Transverse colon (tissue), 4 donors: Measurements from ENCODE around the gene GM2A. TPM values are rescaled to one million over a fixed set of nuclear protein-coding genes. Genes with fewer than 3 reads are reported as not detected.

Experiments used
- DNase-seq: peaks from one replicate; pipeline ENCODE4 v3.0.0-alpha.2; 2019
- H3K27ac ChIP-seq, 4 donors: fragments of 200-600 bp; sonication (generic); 2 replicates each; pipeline ENCODE4 v1.5.1; 2016 to 2018; ENCODE audit warnings: inconsistent platforms in 4 of 4
- H3K27me3 ChIP-seq: fragments of 200-600 bp; sonication (generic); 2 replicates; pipeline ENCODE4 v1.5.1; 2017; ENCODE audit warnings: inconsistent platforms
- H3K36me3 ChIP-seq, 4 donors: fragments of 200-600 bp; sonication (generic); 2 replicates each; pipeline ENCODE4 v1.5.1; 2017 to 2019; ENCODE audit warnings: inconsistent platforms in 4 of 4
- H3K4me1 ChIP-seq, 4 donors: fragments of 200-600 bp; sonication (generic); 2 replicates each; pipeline ENCODE4 v1.5.1; 2017 to 2020; ENCODE audit warnings: inconsistent platforms in 4 of 4
- H3K4me3 ChIP-seq, 4 donors: fragments of 200-600 bp; sonication (generic); 1 replicate in 1 of 4; 2 replicates in 3 of 4; pipeline versions ENCODE4 v1.5.1 to v1.6.1; 2017 to 2019; ENCODE audit warnings: inconsistent platforms in 4 of 4
- H3K9me3 ChIP-seq, 2 donors: fragments of 200-600 bp; sonication (generic); 2 replicates each; pipeline ENCODE4 v1.5.1; 2017 to 2019; ENCODE audit warnings: inconsistent platforms in 2 of 2
- CTCF ChIP-seq, 5 experiments: fragments of 200-600 bp in 3 of 5; fragments of 450-650 bp in 2 of 5; sonication (generic) in 3 of 5; IDR thresholded peaks; 1 replicate in 2 of 5; 2 replicates in 3 of 5; pipeline ENCODE4 v1.5.1; 2016 to 2017; ENCODE audit warnings: antibody characterized with exemption in 5 of 5, inconsistent platforms in 3 of 5, mild to moderate bottlenecking in 2 of 5, moderate library complexity in 1 of 5
- EP300 ChIP-seq: sonication (generic); formaldehyde crosslinking; IDR thresholded peaks from one replicate; pipeline ENCODE4 v1.6.1; 2017; ENCODE audit warnings: antibody characterized with exemption, low read depth
- POLR2A ChIP-seq: fragments of 450-650 bp; IDR thresholded peaks from one replicate; pipeline ENCODE4 v1.6.1; 2016; ENCODE audit warnings: antibody characterized with exemption, mild to moderate bottlenecking, moderate library complexity
- POLR2AphosphoS5 ChIP-seq, 3 donors: sonication (generic); formaldehyde crosslinking; IDR thresholded peaks; one replicate each; pipeline ENCODE4 v1.6.1; 2016; ENCODE audit warnings: antibody characterized with exemption in 3 of 3
- WGBS, 2 donors: methylation state at CpG; one replicate each; pipeline ENCODE4 v1.1.5; 2018; ENCODE audit warnings: low coverage in 1 of 2; 5-methylcytosine and 5-hydroxymethylcytosine counted together
- in situ Hi-C, 4 donors: fragments of 200-750 bp; cut with MboI; loops; one replicate each; pipeline versions ENCODE4 v1.15.0 to v1.15.1; 2017; ENCODE audit warnings: low sequenced_read_pairs in 3 of 4, low pct_ligation_motif_present in 1 of 4, low pct_unique_long_range_greater_than_20kb in 1 of 4
- intact Hi-C: fragments of 100-400 bp; cut with DNase I; formaldehyde crosslinking; loops from one replicate; pipeline ENCODE4 v1.15.1; 2023; ENCODE audit warnings: low total_unique reads
- total RNA-seq, 4 donors: library from RNA; depleted of rRNA; stranded (reverse); fragments of >200 nt; gene quantifications; one replicate each; pipeline ENCODE4 v1.1.0, GENCODE V29; 2016

Gene GM2A
- total RNA-seq, 4 donors from 2014 or later, result 5.6 to 19.5 (median 11.2) TPM

- TF ChIP-seq POLR2AphosphoS5 (IDR thresholded peaks at IDR 0.05), result no peak
- no peak for TF ChIP-seq CTCF (IDR thresholded peaks at IDR 0.05)
- TF ChIP-seq POLR2A, result no peak
- no peak for TF ChIP-seq EP300
- no peaks in the 10 kb centered on the region for H3K9me3 ChIP-seq
- no peak overlapping the region for H3K27ac ChIP-seq
- H3K27me3 ChIP-seq, result no peaks in the 10 kb centered on the region
- intact Hi-C loops, result no loop called here
- H3K4me1 ChIP-seq, result no peaks in the 10 kb centered on the region
- 61 to 75% methylated on average over 1 to 4 of the region's 4 CpGs for WGBS, 2 donors
- H3K36me3 ChIP-seq, result no peaks in the 10 kb centered on the region
- in situ Hi-C loops, result no loop called here
- no peak overlapping the region for H3K4me3 ChIP-seq
- no peak for DNase-seq
These were observed 7.2 kb upstream of the GM2A start for GRCh38 chr5:151245680-151246219.

- intact Hi-C loops (no loop called here), in situ Hi-C loops (no loop called here)
- H3K4me3 ChIP-seq, result no peak overlapping the region
- 51% methylated on average over 2 of the region's 2 CpGs; no CpG with 5 or more reads in 1 of the 2 donors for WGBS, 2 donors
- TF ChIP-seq CTCF (IDR thresholded peaks at IDR 0.05) (no peak), POLR2A (no peak), EP300 (no peak), POLR2AphosphoS5 (IDR thresholded peaks at IDR 0.05) (no peak)
- H3K27ac ChIP-seq, result no peak overlapping the region
- DNase-seq, result no peak
- H3K4me1 ChIP-seq, result peaks cover 1 to 17% (median 9%) of the 10 kb centered on the region in 4 donors
- H3K36me3 ChIP-seq, result no peaks in the 10 kb centered on the region
- H3K27me3 ChIP-seq, result no peaks in the 10 kb centered on the region
- no peaks in the 10 kb centered on the region for H3K9me3 ChIP-seq
These were observed 4.3 kb upstream of the GM2A start for GRCh38 chr5:151248651-151249050.

GRCh38 chr5:151249281-151249680 lies 3.7 kb upstream of the GM2A start:
- H3K27me3 ChIP-seq, result no peaks in the 10 kb centered on the region
- TF ChIP-seq POLR2A (no peak), POLR2AphosphoS5 (IDR thresholded peaks at IDR 0.05) (no peak), EP300 (no peak), CTCF (IDR thresholded peaks at IDR 0.05) (no peak)
- in situ Hi-C loops, result no loop called here
- H3K27ac ChIP-seq, result no peak overlapping the region
- peaks cover 7 to 24% (median 14%) of the 10 kb centered on the region in 4 donors for H3K4me1 ChIP-seq
- no peak overlapping the region for H3K4me3 ChIP-seq
- intact Hi-C loops, result no loop called here
- no peaks in the 10 kb centered on the region for H3K9me3 ChIP-seq
- DNase-seq, result no peak
- 80 to 89% methylated on average over 5 of the region's 5 CpGs for WGBS, 2 donors
- no peaks in the 10 kb centered on the region for H3K36me3 ChIP-seq

GRCh38 chr5:151250346-151251000 lies 2.5 kb upstream of the GM2A start:
- TF ChIP-seq CTCF (IDR thresholded peaks at IDR 0.05) (no peak), POLR2AphosphoS5 (IDR thresholded peaks at IDR 0.05) (no peak), EP300 (no peak), POLR2A (no peak)
- no peak for DNase-seq
- 89 to 91% methylated on average over 9 to 10 of the region's 10 CpGs for WGBS, 2 donors
- H3K4me3 ChIP-seq, result no peak overlapping the region
- no peaks in the 10 kb centered on the region for H3K27me3 ChIP-seq
- no peak overlapping the region for H3K27ac ChIP-seq
- H3K9me3 ChIP-seq, result no peaks in the 10 kb centered on the region
- intact Hi-C loops (no loop called here), in situ Hi-C loops (no loop called here)
- H3K36me3 ChIP-seq, result no peaks in the 10 kb centered on the region
- peaks cover 8 to 34% (median 18%) of the 10 kb centered on the region in 4 donors for H3K4me1 ChIP-seq
